Stimulated activated CD8-positive, alpha-beta memory T cell treated with anti-CD3 and anti-CD28 coated beads, Interleukin-4, amount 100 ng/mL, for 1 hour (primary cell): ENCODE results near the gene HTRA2.

Experiments used
- DNase-seq, 2 donors: peaks; one replicate each; pipeline ENCODE4 v3.0.0-alpha.2; 2020; ENCODE audit warnings: low read depth in 2 of 2, low spot score in 1 of 2

Gene HTRA2

DNA sequence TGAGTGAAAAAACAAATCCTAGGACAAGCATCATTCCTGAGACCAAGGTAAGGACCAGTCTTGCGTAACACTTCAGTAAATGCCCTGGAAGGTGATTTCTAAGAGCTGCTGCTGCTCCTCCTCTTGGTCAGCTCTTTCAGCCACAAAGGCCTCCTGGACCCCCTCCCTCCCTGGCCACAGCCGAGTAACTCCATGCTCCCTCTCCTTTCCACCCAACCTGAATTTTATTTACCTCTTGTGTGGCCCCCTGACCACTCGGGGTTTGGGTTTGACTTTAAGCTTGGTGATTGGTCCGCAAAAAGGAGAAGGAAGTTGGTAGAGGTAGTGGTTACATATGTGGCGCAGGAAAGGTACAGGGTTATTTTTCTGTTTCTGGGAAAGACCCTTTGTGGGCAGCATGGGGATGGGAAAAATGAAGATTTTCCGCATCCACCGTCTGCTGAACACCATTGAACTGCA, 9.2 kb downstream of the HTRA2 start:
- DNase-seq, result no peak

DNA sequence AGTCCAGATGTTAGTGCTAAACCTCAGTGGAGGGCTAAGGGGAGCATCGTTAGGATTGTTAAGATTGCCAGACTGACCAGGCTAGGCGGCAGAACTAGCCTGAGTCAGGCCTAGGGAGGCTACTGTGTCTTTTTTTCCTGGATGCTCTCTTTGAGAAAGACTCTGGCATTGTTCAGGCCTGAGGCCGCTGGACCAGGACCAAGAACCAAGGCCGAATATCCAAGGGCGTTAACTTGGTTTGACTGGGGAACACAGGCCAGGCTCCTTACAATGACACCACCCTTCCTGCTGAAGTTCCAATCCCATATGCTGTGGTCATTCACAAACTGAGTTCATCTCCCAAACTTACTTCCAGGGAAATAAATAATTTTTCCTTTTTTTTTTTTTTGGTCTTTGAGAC, 10.6 kb downstream of the HTRA2 start:
- DNase-seq, result no peak

DNA sequence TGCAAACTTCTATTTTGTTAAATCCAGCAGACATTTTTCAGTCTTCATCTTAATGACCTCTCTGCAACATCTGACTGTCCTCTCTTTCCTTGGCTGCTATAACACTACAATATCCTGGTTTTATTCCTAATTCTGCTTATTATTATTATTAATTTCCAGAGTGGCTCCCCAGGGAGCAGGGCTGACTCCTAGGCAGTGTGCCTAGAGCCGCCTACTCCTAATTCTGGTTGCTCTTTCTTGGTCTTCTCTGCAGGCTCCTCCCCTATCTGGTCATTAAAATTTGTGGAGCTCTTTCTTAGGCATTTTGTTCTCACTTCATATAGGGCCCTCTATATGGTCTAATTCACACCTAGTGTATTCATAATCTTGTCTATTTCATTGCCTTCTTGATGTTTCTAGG, 13.2 kb downstream of the HTRA2 start:
- DNase-seq, result no peak

GRCh38 chr2:74544634-74545033, 14.9 kb downstream of the HTRA2 start:
- no peak for DNase-seq

GRCh38 chr2:74546004-74546403, 16.3 kb downstream of the HTRA2 start:
- no peak for DNase-seq

DNA sequence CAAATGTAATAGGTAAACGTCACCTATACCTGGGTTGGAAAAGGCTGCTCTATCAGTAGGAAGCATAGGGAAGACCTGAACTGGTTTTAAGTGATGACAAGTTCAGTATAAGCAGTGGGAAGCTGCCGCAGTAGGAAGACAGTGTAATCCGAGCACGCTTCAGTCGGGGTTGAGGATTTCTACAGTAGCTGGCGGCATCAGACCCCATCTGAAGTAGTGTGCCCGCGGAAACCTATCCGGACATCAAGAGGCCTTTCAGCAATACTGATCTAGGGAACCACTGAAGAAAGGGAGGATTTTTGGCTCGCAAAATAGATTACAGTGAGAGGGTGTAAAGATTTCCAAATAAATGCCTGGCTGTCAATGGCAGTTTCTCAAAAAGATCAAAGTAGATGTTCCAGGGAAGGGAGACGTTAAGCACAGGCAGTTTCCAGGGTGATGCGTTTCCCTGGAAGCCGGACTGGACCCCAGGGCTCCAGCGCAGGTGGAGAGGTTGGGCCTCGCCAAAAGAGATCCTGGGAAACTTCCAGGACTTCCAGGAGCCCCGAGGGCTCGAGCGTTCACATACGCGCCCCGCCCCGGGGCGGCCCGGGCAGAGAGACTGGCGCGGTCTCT, 18.7 kb downstream of the HTRA2 start:
- DNase-seq, result no peak

GRCh38 chr2:74548900-74549826, 19.4 kb downstream of the HTRA2 start:
- no peak for DNase-seq

- no peak for DNase-seq
Observed at GRCh38 chr2:74550231-74550630, 20.5 kb downstream of the HTRA2 start.

DNA sequence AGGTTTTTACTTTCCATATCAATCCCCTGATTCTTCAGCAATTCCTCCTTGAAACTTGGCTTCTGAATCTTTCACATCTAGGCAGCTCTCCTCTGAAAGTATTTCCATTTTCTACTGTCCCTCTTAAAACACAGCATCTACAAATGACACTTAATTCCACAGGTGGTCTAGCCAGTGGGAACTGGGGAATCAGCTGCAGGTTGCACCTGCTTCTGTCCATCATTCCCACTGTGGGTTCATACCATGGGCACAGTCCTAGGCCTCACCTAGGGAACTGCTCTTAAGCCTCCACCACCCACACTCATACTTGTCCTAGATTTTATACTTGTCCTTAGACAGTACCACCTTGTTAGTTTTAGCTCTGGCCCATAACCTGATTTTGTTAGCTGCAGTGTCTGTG, 21.8 kb downstream of the HTRA2 start:
- DNase-seq, result no peak

DNA sequence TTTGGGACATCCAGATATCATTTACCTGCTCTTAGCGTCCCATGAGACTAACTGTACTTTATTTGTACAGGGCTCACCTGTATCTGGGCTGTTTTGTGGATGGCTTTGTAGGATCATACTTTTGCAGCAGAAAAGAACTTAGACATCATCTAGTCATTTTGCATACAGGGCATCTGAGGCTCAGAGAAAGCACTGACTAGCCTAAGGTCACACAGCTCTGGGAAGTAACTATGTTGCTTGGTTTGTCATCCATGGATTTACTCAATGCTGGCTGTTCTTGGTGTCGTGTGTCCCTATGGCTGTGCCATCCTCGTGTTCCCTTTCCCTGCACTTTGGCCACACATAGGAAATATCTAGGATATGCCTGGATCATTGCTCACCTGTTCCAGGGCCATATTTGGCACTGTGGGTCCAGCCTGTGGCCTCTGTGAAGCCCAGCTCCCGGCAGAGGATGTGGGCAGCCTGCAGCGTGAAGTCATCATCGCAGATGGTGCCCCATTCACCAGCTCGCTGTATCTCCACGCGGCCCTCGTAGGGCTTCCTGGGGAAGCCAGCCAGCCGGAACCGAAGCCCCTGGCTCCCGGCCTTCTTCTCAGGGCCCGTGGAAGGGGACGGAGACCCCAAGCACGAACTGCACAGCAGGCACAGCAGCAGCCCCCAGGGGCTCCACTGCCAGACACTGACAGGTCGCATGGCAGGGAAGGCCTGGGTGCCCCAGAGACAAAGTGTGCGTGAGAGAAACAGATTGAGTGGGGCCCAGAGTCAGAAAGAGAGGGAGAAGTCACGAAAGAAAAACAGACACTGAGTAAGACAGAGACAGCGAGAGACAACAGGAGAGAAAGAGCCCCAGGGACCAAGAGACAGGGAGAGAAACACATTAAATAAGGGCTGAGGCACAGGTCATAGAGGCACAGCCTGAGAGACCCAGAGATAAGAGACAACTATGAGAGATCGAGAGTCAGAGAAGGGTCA, 22.5 kb downstream of the HTRA2 start:
- no peak for DNase-seq

- DNase-seq, result no peak
Observed at GRCh38 chr2:74552914-74553811, 23.4 kb downstream of the HTRA2 start.

GRCh38 chr2:74553892-74554819, 24.4 kb downstream of the HTRA2 start, which contains the start of the genes DOK1 and LOXL3:
TSS of gene DOK1 (plus strand) at chr2:74554720. CDS start at chr2:74554755, 35 bp downstream.
TSS of gene LOXL3 (minus strand) at chr2:74553942. CDS start at chr2:74552634, 1,308 bp downstream.
- DNase-seq, result peak; percentile 60 to 68

DNA sequence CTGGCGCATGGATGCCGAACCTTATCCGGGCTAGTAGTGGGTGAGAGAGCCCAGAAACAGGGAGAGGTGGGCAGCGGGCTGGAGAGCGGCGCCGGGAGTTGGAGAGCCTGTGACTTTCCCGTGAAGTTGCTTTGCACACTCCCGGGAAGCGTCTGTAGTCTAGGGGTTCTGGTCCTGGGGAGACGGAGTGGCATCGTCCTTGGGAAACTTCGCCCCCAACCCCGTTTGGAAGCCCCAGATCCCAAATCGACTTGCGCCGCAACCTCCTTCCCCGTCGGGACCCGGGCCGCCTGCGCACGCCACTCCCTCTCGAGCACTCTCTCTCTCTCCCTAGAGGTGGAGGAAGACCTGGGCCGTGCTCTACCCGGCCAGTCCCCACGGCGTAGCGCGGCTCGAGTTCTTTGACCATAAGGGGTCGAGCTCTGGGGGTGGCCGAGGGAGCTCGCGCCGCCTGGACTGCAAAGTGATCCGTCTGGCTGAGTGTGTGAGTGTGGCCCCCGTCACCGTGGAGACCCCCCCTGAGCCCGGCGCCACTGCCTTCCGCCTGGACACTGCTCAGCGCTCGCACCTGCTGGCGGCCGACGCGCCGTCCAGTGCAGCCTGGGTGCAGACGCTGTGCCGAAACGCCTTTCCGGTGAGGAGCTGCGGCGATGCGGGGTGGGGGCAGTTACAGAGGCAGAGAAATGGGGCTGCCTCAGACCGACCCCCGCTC, 25.2 kb downstream of the HTRA2 start:
- peak in 1 of 2 donors; percentile 11 for DNase-seq

GRCh38 chr2:74555610-74556103, 25.9 kb downstream of the HTRA2 start:
- no peak for DNase-seq

- no peak for DNase-seq
Observed at GRCh38 chr2:74556159-74556558, 26.4 kb downstream of the HTRA2 start.

DNA sequence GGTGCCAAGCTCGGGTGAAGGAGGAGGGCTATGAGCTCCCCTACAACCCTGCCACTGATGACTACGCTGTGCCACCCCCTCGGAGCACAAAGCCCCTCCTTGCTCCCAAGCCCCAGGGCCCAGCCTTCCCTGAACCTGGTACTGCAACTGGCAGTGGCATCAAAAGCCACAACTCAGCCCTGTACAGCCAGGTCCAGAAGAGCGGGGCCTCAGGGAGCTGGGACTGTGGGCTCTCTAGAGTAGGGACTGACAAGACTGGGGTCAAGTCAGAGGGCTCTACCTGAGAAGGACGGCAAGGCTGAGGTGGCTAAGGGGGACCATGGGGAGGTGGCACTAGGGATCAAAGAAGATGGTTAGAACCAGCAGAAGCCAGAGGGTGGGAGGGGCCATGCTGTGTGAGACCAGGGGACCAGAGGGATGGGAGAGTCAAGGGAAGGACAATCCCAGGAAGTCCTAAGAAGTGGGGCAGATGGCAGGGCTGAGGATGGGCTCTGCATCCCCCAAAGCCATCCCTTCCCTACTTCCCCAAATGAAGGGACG, 27.2 kb downstream of the HTRA2 start:
- no peak for DNase-seq

DNA sequence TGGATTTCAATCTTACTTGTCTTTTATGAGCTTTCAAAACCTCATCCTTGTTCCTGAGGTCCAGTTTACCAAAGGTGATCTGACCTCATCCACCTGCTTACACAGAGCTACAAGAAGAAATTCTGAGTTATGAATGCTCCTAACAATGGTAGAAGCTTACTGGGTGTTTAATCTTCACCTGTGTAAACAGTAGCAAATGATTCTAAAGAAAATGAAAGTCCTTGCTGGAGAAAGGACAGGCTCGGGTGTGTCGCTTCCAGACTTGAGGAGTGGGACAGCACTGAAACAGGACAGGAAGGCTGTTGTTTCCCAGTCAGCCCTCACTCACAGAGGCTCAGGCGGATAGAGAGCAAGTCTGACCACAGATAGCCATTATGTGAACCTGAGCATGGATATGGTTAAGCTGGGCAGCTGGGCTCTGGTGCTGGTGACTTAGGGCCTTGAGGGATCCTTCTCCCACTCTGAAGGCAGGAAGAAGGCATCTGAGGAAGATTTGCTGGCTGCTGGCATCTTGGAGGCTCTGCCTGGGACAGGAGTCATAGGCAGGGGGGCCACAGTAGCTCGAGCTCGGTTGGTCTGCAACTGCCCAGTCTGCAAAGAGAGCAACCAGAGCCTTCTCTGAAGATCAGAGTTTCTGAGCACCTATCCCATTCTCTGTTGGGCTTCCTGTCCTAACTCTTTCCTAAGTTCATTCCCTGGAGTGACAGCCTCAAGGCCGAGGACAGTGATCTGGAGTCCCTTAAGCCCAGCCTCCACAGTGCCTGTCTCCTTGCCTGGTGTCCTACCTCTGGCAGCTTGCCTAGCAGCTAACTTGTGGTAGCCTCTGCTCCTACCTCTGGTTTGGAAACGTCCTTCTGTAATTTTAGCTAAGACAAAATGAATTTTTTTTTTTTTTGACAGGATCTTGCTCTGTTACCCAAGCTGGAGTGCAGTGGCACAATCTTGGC, 28.8 kb downstream of the HTRA2 start:
- DNase-seq, result no peak
